Measurements from ENCODE around the gene PARVB.

PARVB gene

GRCh38 chr22:44112191-44112590 lies 88.1 kb downstream of the PARVB start:
- DNase-seq, result no peak

- DNase-seq, result no peak
Observed at GRCh38 chr22:44116331-44116730, 92.2 kb downstream of the PARVB start.

- DNase-seq, result no peak
Observed at GRCh38 chr22:44116755-44117684, 92.9 kb downstream of the PARVB start.

DNA sequence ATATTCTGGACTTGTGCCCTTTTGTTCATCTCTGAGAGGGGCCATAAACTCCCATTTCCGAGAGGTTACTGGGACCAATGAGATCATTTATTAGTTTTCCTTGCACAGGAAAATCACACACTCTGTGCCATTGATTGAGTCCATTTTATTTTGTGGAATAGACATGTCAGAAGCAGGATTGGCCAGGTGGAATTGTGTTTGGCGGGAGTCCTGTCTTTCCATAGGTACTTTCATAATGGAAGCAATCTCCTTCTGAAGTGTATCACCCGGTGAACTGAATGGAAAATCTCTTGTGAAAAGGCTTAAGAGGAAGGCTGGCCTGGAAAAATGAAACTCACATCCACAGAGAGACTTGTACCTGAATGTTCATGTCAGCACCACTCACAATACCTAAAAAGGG lies 93.6 kb downstream of the PARVB start:
- DNase-seq, result no peak

DNA sequence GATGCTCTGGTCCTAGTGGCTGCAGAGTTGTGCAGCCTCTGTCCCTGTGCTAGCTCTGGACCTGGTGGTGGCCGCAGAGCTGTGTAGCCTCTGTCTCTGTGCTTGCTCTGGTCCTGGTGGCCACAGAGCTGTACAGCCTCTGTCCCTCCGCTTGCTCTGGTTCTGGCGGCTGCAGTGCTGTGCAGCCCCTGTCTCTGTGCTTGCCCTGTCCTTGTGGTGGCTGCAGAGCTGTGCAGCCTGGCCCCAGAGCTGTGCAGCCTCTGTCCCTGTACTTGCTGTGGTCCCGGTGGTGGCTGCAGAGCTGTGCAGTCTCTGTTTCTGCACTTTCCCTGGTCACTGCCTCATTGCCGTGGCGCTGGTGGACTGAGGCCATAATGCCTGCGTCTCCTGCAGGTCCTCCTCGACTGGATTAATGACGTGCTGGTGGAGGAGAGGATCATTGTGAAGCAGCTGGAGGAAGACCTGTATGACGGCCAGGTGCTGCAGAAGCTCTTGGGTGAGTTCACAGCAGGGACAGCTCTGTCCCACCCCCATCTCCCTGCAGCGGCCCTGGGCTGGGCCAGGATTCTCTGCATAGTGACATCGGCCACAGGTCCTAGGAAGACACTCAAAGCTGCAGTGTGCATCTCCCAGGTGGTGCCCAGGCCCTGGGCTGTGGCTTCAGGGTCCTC lies 94.7 kb downstream of the PARVB start:
- DNase-seq, result no peak

DNA sequence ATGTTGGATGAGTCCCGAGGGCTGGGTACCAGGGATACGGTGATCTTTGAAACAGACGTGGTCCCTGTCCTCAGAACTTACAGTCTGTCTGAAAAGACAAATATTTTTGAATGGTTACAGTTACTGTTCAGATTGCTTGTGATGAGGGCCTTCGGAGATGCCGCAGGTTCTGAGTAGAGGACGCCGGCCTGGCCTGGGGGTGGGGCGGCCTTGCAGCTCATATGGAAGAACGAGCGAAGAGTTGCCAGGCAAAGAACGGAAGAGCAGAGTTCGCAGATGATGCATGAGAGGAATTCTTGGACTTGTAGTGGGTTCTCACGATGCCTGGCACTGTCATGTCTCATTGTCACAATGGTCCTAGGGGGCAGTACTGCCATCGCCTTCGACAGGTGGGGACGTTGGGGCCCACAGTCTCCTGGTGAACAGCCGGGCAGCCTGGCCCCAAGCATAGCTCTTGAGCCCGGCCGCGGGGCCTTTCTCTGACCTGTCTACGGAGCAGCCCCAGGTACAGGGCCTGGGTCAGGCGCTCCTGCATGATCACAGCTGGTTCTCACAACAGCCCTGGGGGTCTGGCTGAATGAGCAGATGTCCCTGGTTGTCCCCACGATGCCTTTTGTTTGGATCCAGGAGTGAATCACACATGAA lies 95.7 kb downstream of the PARVB start:
- no peak for DNase-seq

DNA sequence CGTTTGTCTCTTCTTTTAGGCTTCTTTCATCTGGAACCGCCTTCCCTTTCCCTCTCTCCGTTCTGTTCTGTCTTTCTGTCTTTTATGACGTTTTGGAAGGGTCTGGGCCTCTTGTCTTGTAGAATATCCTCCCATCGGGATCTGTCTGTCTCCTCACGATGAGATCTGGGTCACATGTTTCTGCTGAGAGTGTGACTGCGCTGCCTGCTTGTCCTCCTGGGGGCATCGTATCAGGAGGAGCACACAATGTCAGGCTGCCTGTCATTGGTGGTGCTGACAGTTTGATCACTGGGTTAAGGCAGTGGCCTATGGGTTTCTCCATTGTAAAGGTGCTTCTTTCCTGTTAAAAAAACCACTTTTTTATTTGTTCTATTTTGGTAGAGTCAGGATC lies 96.2 kb downstream of the PARVB start:
- no peak for DNase-seq

- no peak for DNase-seq
Observed at GRCh38 chr22:44125421-44125820, 101.3 kb downstream of the PARVB start.

DNA sequence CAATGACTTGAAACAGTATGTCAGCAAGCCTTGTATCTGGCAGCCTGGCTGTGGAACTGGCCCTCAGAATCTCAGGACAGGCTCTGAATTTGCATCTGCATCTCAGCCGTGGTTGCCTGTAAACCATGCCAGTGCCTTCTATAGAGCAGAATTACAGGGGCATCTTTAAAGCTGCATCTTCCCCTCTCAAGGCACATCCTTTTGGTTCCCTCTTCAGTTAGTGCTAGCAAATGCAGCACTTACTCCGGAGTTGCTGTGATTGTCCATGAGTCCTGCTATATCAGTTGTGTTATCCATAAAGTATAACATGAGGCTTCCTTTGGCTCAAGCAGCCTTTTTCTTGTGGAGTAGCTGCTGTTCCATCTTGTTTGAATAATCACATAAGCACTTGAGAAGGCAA lies 102.7 kb downstream of the PARVB start:
- no peak for DNase-seq

DNA sequence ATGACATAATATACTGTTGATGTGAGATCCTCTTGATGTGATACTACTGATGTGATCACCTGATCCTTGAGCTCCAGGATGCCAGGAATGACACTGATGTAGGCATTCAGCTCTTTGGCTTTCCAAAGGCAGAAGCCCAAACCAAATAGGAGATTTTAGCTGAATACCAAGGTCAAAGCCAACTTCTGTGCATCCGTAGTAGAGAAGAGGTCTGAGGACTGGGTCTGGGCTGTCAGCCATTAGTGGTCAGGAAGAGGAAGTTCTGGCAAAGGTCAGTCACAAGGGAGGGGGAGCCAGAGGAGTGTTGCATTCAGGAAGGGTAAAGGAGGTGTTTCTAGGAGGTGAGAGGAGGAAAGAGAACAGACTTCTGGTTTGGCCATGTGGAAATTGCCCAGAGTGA lies 103.3 kb downstream of the PARVB start:
- no peak for DNase-seq

DNA sequence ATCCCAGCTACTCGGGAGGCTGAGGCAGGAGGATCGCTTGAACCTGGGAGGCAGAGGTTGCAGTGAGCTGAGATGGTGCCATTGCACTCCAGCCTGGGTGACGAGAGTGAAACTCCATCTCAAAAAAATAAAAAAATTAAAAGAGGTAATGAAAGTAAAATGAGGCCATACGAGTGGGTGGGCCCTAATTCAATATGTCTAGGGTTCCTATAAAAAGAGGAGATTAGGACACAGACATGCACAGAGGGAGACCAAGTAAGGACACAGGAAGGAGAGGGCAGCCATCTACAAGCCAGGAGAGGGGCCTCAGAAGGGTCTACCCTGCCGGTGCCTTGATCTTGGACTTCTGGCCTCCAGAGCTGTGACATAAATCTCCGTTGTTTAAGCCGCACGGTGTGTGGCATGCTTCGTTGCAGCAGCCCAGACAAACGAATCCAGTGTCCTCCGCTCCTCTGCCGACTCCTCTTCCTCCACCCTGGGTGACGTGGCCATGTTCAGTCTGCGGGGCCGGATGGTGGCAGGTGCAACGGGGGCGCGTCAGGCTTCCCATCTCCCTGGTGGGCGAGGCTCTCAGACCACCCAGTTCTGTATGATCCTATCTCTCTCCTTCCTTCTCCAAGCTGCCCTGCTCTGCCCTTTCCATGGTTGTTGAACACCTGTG lies 105.0 kb downstream of the PARVB start:
- DNase-seq, result no peak

- no peak for DNase-seq
Observed at GRCh38 chr22:44129619-44129976, 105.5 kb downstream of the PARVB start.

DNA sequence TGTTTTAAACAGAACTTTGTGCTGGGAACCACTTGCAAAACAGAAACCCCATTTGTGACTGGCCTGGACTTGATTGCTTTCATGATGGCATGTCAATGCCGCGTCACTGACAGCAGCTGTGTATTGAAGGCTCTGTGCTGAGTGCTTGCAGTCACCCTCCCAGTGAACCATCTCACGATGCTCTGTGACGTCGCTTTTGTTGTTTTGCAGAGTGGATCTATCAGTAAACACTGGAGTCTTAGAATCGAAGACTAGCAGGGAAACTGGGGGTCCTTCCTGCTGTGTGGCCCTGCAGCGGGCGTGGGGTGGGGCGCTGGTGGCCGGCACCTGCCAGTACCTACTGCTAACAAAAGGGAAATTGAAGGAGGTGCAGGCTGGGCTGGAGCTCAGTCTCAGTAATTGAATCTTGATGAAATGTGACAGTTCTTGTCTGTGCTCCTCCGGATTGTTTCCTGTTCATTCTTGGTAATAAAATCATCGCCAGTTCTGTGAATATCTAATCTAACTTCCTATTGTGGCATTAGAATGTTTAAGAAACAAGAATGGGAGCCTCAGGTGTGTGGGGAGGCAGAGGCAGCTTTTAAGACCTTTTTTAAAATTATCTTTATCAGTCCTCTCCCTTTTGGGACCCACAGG lies 106.1 kb downstream of the PARVB start:
- DNase-seq, result no peak

DNA sequence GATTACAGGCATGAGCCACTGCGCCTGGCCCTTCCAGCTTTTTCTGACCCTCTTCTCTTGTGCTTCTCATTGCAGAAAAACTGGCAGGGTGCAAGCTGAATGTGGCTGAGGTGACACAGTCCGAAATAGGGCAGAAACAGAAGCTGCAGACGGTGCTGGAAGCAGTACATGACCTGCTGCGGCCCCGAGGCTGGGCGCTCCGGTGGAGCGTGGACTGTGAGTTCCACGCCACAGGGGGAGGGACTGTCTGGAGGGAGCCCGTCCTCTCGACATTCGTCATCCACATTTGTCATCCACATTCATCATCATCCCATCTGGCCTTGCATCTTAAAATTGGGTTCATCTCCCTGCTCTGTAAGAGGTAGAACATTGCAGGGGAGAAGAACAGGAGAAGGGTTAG lies 107.3 kb downstream of the PARVB start:
- DNase-seq, result no peak

DNA sequence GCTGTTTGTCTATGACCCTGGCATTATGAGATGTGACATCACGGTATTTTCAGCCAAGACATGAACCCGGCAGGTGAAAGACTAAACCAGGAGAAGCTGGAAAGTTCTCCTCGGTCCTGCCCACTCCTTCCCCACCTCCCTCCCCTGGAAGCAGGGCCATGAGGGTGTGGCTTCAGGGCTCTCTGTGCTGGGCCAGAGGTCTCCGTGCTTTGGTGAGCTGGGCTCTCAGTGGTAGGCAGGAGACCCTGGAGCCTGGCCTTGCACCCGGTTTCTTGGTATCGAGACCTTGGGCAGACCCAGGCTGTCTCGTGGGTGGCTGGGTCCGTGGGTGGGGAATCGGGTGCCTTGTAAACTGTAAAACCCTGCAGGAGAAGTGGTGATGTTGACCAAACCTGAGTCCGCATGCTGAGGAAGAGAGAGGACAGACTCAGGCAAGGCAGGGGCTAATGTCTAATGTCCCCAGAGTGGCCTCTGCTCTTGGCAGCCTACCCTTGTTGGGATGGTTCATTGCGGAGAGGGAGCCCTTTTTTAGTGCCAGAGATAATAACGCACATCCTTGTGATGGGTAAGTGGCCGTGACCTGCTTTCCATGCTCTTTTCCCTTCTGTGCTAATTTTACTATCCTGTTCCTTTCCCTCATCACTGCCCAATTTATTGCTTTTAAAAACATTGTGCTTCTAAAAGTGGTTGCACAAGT lies 108.0 kb downstream of the PARVB start:
- DNase-seq, result no peak

DNA sequence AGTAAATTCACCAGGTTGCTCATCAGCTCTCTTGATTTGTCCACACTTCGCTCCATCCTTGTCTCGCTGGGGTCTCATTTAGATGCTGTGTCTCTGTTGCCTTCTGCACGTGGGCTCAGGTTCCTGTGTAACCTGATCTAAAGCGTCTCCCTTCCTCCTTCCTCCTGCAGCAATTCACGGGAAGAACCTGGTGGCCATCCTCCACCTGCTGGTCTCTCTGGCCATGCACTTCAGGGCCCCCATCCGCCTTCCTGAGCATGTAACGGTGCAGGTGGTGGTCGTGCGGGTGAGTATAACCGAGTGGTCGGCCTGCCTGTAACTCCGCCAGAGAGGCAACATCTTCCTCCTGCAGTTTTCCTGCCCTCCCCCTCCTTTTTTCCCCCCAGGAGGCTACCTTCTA lies 108.6 kb downstream of the PARVB start:
- DNase-seq, result no peak

- no peak for DNase-seq
Observed at GRCh38 chr22:44133161-44133560, 109.1 kb downstream of the PARVB start.

DNA sequence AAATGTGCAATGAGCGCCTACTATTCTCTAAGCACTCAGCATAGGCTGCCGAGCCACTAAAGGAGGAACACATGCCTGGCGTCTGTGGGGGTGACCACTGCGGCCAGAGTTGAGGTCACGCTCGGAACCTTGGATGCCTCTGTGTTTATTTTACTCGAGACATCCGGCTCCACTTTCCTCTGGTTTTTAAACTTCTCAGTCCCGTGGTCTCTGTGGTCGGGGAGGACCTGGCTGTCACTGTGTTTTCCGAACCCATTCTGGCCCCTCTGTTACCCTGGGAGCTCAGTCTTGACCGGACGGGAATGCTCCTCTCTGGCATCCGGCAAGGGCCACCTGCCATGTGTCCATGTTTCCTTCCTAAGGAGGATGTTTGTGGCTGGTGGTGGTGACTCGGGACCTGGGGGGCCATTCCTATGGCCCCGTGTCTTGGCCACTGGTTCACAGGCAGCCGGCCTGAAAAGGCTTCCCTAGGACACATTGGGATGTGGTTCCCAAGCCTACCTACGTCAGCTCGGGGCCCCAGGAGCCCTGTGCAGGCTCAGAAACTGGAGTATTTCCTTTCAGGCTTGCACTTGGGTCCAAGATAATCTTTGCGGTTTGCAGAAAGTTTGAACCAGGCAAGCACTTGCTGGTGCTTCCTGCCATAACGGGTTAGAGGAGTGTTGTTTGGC lies 109.9 kb downstream of the PARVB start:
- no peak for DNase-seq

DNA sequence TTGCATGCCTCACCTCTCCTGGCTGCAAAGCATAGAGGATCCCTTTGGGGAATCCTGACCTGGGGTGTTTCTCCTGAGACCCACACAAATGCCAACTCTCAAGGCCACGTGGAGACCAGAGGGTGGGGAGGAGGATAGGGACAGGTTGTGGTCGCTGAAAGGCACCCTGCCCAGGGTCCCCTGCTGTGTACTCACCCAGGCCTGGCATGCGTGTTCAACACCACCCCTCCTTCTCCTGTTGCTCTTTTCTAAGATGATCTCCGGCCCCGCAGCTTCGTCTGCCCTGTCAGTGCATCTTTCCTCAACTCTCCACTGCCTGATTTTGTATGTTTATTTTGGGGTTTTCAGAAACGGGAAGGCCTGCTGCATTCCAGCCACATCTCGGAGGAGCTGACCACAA lies 112.0 kb downstream of the PARVB start:
- DNase-seq, result no peak

DNA sequence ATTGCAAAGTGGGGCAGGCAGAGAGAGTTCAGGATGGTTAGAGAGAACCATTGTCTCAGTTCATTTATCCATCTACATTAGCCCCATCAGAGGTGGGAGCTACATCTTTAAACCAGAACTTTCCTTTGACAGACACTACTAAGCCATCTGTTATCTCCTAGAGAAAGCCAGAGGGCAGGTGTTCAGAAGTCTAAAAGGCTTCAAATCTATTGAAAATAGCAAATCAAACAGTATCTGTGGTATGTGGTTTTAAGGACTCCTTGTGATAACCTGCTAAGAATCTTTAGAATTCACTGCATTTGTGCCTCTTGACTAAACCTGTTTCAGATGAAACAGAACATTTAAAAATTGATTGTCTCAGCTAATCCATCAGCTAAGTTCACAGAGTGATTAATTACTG lies 112.7 kb downstream of the PARVB start:
- no peak for DNase-seq

- DNase-seq, result no peak
Observed at GRCh38 chr22:44137415-44137814, 113.3 kb downstream of the PARVB start.

DNA sequence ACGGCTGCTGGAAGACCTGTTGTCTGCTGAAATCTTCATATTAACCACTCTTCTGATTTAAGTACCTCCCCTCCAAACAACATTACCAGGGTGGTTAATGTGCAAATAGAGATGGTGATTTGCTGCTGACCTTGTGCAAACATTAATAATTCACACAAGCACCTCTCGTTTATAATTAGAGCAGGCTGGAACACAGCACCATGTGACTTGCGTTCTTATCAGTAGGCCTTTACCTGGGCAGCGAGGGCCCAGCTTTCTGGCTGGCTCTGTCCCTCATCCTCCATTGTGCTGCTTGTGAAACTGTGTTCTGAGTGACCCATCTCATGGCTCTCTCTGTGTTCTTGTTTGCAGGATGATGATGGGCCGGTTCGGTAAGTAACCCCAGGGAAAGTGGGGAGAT lies 115.7 kb downstream of the PARVB start:
- DNase-seq, result no peak

All from CD4-positive, alpha-beta T cell treated with Interleukin-10 for 1 hour (primary cell).